A673 (cell line): Measurements from ENCODE around the gene SARNP. TPM values are rescaled to one million over a fixed set of nuclear protein-coding genes. Genes with fewer than 3 reads are reported as not detected.

Experiments used
- BruUV-seq: library from RNA; stranded (reverse); fragments of 400-500 nt; replicated peaks from 2 replicates; lab custom pipeline; 2021; lab: Mats Ljungman, UMichigan
- CTCF ChIA-PET: fragments of 300-600 bp; sonication (Branson Sonifier 250); formaldehyde crosslinking; loops from one replicate; lab custom pipeline; 2022; ENCODE audit warnings: antibody characterized with exemption; lab: Charles Lee
- POLR2A ChIA-PET: fragments of 300-600 bp; sonication (Branson Sonifier 250); formaldehyde crosslinking; loops from one replicate; lab custom pipeline; 2022; ENCODE audit warnings: antibody characterized with exemption; ENCODE audit not compliant: low non-redundant PET; lab: Charles Lee
- DNase-seq: peaks from one replicate; pipeline ENCODE4 v3.0.0-alpha.2; 2015; ENCODE audit warnings: low spot score
- H3K27ac ChIP-seq: fragments of 200-600 bp; sonication (generic); 2 replicates; pipeline ENCODE4 v1.5.1; 2016; ENCODE audit warnings: mixed run types, low read depth, mild to moderate bottlenecking, mixed read lengths, antibody characterized with exemption, low read length; ENCODE audit not compliant: poor library complexity, severe bottlenecking
- H3K27me3 ChIP-seq: fragments of 200-600 bp; sonication (generic); replicated peaks from 2 replicates; pipeline ENCODE4 v1.6.1; 2017; ENCODE audit warnings: mixed run types, low read depth, mild to moderate bottlenecking, mixed read lengths, antibody characterized with exemption, low read length; ENCODE audit not compliant: insufficient read depth, poor library complexity
- H3K36me3 ChIP-seq: fragments of 200-600 bp; sonication (generic); 2 replicates; pipeline ENCODE4 v1.6.1; 2016; ENCODE audit warnings: mixed run types, mild to moderate bottlenecking, mixed read lengths, antibody characterized with exemption, low read length; ENCODE audit not compliant: insufficient read depth, poor library complexity, severe bottlenecking
- H3K4me1 ChIP-seq: fragments of 200-600 bp; sonication (generic); 2 replicates; pipeline ENCODE4 v1.6.1; 2017; ENCODE audit warnings: mixed run types, mild to moderate bottlenecking, mixed read lengths, antibody characterized with exemption, low read length; ENCODE audit not compliant: insufficient read depth, poor library complexity, severe bottlenecking
- H3K4me3 ChIP-seq: fragments of 200-600 bp; sonication (generic); 2 replicates; pipeline ENCODE4 v1.5.1; 2016; ENCODE audit warnings: low read depth, mixed run types, mild to moderate bottlenecking, mixed read lengths, low read length; ENCODE audit not compliant: poor library complexity, severe bottlenecking
- H3K9me3 ChIP-seq: fragments of 200-600 bp; sonication (generic); 2 replicates; pipeline ENCODE4 v1.6.1; 2016; ENCODE audit warnings: mixed run types, low read depth, mild to moderate bottlenecking, mixed read lengths, antibody characterized with exemption, low read length; ENCODE audit not compliant: poor library complexity, severe bottlenecking
- CTCF ChIP-seq: fragments of 300-800, 200-600 bp; sonication (generic); conservative IDR thresholded peaks from 2 replicates; pipeline ENCODE4 v1.5.1; 2017; ENCODE audit warnings: low read depth, mild to moderate bottlenecking, antibody characterized with exemption, low read length, moderate library complexity, mixed read lengths
- EZH2 ChIP-seq: fragments of 200-600 bp; sonication (generic); IDR thresholded peaks from 2 replicates; pipeline ENCODE4 v1.6.1; 2017; ENCODE audit warnings: borderline replicate concordance, low read depth, mild to moderate bottlenecking, mixed read lengths, antibody characterized with exemption, low read length; ENCODE audit not compliant: poor library complexity, severe bottlenecking
- intact Hi-C: fragments of 100-400 bp; cut with micrococcal nuclease; formaldehyde crosslinking; loops from one replicate; pipeline ENCODE4 v1.10.0; 2022; ENCODE audit not compliant: unreplicated experiment
- total RNA-seq: library from RNA; stranded (reverse); gene quantifications from 2 replicates; pipeline ENCODE4 v1.2.3, GENCODE V29; 2021

Gene SARNP
- total RNA-seq, 1 experiment from 2014 or later = 104 TPM

- TF ChIP-seq EZH2 (no peak), CTCF (no peak; the same call in 1 of the 2 replicates)
- H3K36me3 ChIP-seq = no peaks in the 10 kb centered on the region
- peak overlapping the region; percentile 59 for H3K4me3 ChIP-seq
- DNase-seq = peak; percentile 58
- peaks cover 15% of the 10 kb centered on the region for H3K4me1 ChIP-seq
- H3K27me3 ChIP-seq = no peaks in the 10 kb centered on the region
- POLR2A ChIA-PET = no interaction called here
- H3K9me3 ChIP-seq = no peaks in the 10 kb centered on the region
- H3K27ac ChIP-seq = peak overlapping the region; percentile 72
- BruUV-seq = no TSS peak
- CTCF ChIA-PET = interaction anchor here (0.6 to 2.5 kb wide), 10 partner anchors 13 to 452 kb away, joined by 3 to 17 read pairs (median 6); partner anchors contain the start of genes ITGA7, ORMDL2, SARNP and SMARCC2
- intact Hi-C loops = loop anchor here (1.0 to 5.0 kb wide), 6 partner anchors 59 to 303 kb away; partner anchors contain the start of genes ORMDL2, PYM1, RPS26 and SARNP
Observed at GRCh38 chr12:55737581-55738122, 79.9 kb downstream of the SARNP start.

GRCh38 chr12:55736780-55737580, 80.5 kb downstream of the SARNP start:
- Histone ChIP-seq H3K27me3 (no peaks in the 10 kb centered on the region), H3K4me3 (no peak overlapping the region), H3K4me1 (peaks cover 15% of the 10 kb centered on the region), H3K27ac (peak overlapping the region; percentile 72), H3K36me3 (no peaks in the 10 kb centered on the region), H3K9me3 (no peaks in the 10 kb centered on the region)
- peak; percentile 89 for TF ChIP-seq CTCF
- no peak for TF ChIP-seq EZH2
- peak; percentile 85 for DNase-seq
- ChIA-PET CTCF (interaction anchor here (1.0 to 2.0 kb wide), 3 partner anchors 12 to 81 kb away, joined by 3 to 7 read pairs (median 6); partner anchors contain the start of genes ORMDL2 and SARNP), POLR2A (no interaction called here)
- intact Hi-C loops = loop anchor here (1.0 to 5.0 kb wide), 2 partner anchors 78 to 80 kb away; partner anchors contain the start of genes ORMDL2 and SARNP
- no TSS peak for BruUV-seq

- ChIA-PET POLR2A (no interaction called here), CTCF (interaction anchor here (1.0 kb wide), 1 partner anchor 55 kb away, joined by 8 read pairs; a partner anchor contains a TSS)
- Histone ChIP-seq H3K4me1 (peaks cover 15% of the 10 kb centered on the region), H3K27ac (no peak overlapping the region), H3K9me3 (no peaks in the 10 kb centered on the region), H3K27me3 (no peaks in the 10 kb centered on the region), H3K4me3 (no peak overlapping the region), H3K36me3 (no peaks in the 10 kb centered on the region)
- TF ChIP-seq CTCF (no peak), EZH2 (no peak)
- no peak for DNase-seq
- BruUV-seq = no TSS peak
- intact Hi-C loops = loop anchor here (5.0 kb wide), 1 partner anchor 81 kb away; the partner anchor contains the start of genes ORMDL2 and SARNP
Observed at GRCh38 chr12:55736076-55736475, 81.4 kb downstream of the SARNP start.
